ENCODE measurements around the gene RNF220. TPM values are rescaled to one million over a fixed set of nuclear protein-coding genes. Genes with fewer than 3 reads are reported as not detected.

The RNF220 gene
- total and polyA plus RNA-seq, 2 experiments from 2014 or later: 77.2 to 117 TPM

DNA sequence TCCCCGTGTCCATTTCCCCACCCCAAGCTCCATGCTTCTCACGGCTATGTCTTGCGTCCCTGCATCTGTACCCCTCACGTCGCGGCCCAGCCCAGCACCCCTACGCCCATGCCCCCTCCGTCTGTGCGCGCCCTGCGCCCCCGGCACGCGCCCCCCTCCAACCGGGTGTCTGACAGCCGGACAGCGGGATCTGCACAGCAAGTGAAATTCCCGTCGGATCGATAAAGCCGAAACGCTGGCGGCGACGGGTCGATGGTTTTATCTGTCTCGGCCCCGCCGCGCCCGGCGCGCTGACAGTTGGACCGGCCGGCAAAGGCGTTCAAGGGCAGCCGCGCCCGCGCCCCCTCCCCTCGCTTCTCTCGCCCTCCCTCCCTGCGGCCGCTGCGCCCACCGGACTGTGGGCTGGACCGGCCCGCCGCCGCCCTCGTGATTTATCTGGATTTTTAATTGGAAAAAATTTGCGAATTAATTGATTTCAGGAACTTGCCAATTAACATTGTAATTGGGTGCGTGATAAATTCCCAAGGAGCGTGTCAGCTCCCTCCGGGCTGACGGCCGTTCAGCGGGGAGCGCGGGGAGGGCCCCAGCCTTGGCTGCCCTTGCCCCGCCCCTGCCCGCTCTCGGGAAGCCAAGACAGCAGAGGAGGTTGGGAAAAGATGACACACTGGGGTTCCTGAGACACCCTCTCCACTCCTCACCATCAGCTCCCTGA lies 212.1 kb downstream of the RNF220 start:
- H4K20me1 ChIP-seq (ENCODE audit: insufficient read depth, poor library complexity, severe bottlenecking): no peaks in the 10 kb centered on the region
- 3% methylated on average over 28 of the region's 63 CpGs for WGBS (ENCODE audit: low lambda C conversion rate, missing lambda C conversion rate)
- TF ChIP-seq, protein P1, sequence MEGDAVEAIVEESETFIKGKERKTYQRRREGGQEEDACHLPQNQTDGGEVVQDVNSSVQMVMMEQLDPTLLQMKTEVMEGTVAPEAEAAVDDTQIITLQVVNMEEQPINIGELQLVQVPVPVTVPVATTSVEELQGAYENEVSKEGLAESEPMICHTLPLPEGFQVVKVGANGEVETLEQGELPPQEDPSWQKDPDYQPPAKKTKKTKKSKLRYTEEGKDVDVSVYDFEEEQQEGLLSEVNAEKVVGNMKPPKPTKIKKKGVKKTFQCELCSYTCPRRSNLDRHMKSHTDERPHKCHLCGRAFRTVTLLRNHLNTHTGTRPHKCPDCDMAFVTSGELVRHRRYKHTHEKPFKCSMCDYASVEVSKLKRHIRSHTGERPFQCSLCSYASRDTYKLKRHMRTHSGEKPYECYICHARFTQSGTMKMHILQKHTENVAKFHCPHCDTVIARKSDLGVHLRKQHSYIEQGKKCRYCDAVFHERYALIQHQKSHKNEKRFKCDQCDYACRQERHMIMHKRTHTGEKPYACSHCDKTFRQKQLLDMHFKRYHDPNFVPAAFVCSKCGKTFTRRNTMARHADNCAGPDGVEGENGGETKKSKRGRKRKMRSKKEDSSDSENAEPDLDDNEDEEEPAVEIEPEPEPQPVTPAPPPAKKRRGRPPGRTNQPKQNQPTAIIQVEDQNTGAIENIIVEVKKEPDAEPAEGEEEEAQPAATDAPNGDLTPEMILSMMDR (IDR thresholded peaks at IDR 0.05; ENCODE audit: poor library complexity): no peak
- TF ChIP-seq EZH2 (IDR thresholded peaks at IDR 0.05; ENCODE audit: borderline replicate concordance) (peak; percentile 73), EZH2phosphoT487 (IDR thresholded peaks at IDR 0.05; ENCODE audit: low read depth, severe bottlenecking, unreplicated experiment) (peak; percentile 19)
- H3K4me3 ChIP-seq: peak overlapping the region; percentile 52
- no peaks in the 10 kb centered on the region for H3K36me3 ChIP-seq (replicated peaks; ENCODE audit: insufficient read depth, low read depth)
- H2AFZ ChIP-seq: peak overlapping the region; percentile 63
- no peak overlapping the region for H3K27ac ChIP-seq
- H3K9me2 ChIP-seq (replicated peaks; ENCODE audit: insufficient read depth): no peaks in the 10 kb centered on the region
- H3K4me2 ChIP-seq: peak overlapping the region; percentile 99
- H3K27me3 ChIP-seq: peaks cover 28% of the 10 kb centered on the region
- no peaks in the 10 kb centered on the region for H3K79me2 ChIP-seq
- no peaks in the 10 kb centered on the region for H3K9me3 ChIP-seq (ENCODE audit: low read depth)
- DNase-seq (ENCODE audit: low spot score): peak; percentile 36
- H3K4me1 ChIP-seq (ENCODE audit: insufficient read depth): peaks cover 5% of the 10 kb centered on the region

DNA sequence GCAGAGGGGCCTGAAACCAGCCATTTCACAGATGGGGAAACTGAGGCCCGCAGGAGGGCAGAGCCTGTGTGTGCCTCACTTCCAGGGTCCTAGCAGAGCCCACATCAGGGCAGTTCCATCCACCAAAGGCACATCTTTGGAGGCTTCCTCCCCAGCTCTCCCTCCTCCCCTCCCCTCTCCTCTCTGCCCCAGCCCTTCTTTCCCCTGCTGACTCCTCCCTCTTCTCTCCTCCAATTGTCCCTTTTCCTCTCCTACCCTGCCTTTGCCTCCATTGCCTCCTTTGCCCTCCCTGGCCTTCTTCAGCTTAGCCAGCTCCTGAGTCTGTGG lies 212.6 kb downstream of the RNF220 start:
- H3K27me3 ChIP-seq: peaks cover 28% of the 10 kb centered on the region
- no peaks in the 10 kb centered on the region for H3K9me2 ChIP-seq (replicated peaks; ENCODE audit: insufficient read depth)
- H3K36me3 ChIP-seq (replicated peaks; ENCODE audit: insufficient read depth, low read depth): no peaks in the 10 kb centered on the region
- 78% methylated on average over 1 of the region's 1 CpG for WGBS (ENCODE audit: low lambda C conversion rate, missing lambda C conversion rate)
- peaks cover 5% of the 10 kb centered on the region for H3K4me1 ChIP-seq (ENCODE audit: insufficient read depth)
- no peak overlapping the region for H3K4me3 ChIP-seq
- TF ChIP-seq EZH2 (IDR thresholded peaks at IDR 0.05; ENCODE audit: borderline replicate concordance) (no peak), EZH2phosphoT487 (IDR thresholded peaks at IDR 0.05; ENCODE audit: low read depth, severe bottlenecking, unreplicated experiment) (no peak)
- TF ChIP-seq, protein P1 (IDR thresholded peaks at IDR 0.05; ENCODE audit: poor library complexity): no peak
- peak overlapping the region; percentile 99 for H3K4me2 ChIP-seq
- H3K9me3 ChIP-seq (ENCODE audit: low read depth): no peaks in the 10 kb centered on the region
- no peak overlapping the region for H3K27ac ChIP-seq
- H3K79me2 ChIP-seq: no peaks in the 10 kb centered on the region
- no peak for DNase-seq (ENCODE audit: low spot score)
- no peaks in the 10 kb centered on the region for H4K20me1 ChIP-seq (ENCODE audit: insufficient read depth, poor library complexity, severe bottlenecking)
- H2AFZ ChIP-seq: no peak overlapping the region

- Histone ChIP-seq H3K4me1 (ENCODE audit: insufficient read depth) (peaks cover 5% of the 10 kb centered on the region), H3K79me2 (no peaks in the 10 kb centered on the region), H3K4me2 (no peak overlapping the region), H4K20me1 (ENCODE audit: insufficient read depth, poor library complexity, severe bottlenecking) (no peaks in the 10 kb centered on the region), H3K9me2 (replicated peaks; ENCODE audit: insufficient read depth) (no peaks in the 10 kb centered on the region), H3K27ac (no peak overlapping the region), H3K36me3 (replicated peaks; ENCODE audit: insufficient read depth, low read depth) (no peaks in the 10 kb centered on the region), H3K9me3 (ENCODE audit: low read depth) (no peaks in the 10 kb centered on the region), H3K4me3 (no peak overlapping the region), H2AFZ (no peak overlapping the region), H3K27me3 (peaks cover 28% of the 10 kb centered on the region)
- DNase-seq (ENCODE audit: low spot score): no peak
- TF ChIP-seq, protein P1 (IDR thresholded peaks at IDR 0.05; ENCODE audit: poor library complexity): no peak
- TF ChIP-seq EZH2 (IDR thresholded peaks at IDR 0.05; ENCODE audit: borderline replicate concordance) (no peak), EZH2phosphoT487 (IDR thresholded peaks at IDR 0.05; ENCODE audit: low read depth, severe bottlenecking, unreplicated experiment) (no peak)
- 55% methylated on average over 12 of the region's 12 CpGs for WGBS (ENCODE audit: low lambda C conversion rate, missing lambda C conversion rate)
Observed at GRCh38 chr1:44619261-44619900, 214.3 kb downstream of the RNF220 start.
